Panc1 (cell line): ENCODE results near the gene UBE3B. TPM values are rescaled to one million over a fixed set of nuclear protein-coding genes. Genes with fewer than 3 reads are reported as not detected.

Experiments used
- ATAC-seq: fragments of 200-7000 bp; cut with Tn5 transposase; 2 replicates; pipeline ENCODE4 v1.9.1; 2020; ENCODE audit warnings: mild to moderate bottlenecking, moderate library complexity
- BruUV-seq: library from RNA; stranded (reverse); fragments of 400-500 nt; replicated peaks from 2 replicates; lab custom pipeline; 2021; lab: Mats Ljungman, UMichigan
- CTCF ChIA-PET: fragments of 300-600 bp; sonication (Branson Sonifier 250); formaldehyde crosslinking; loops from one replicate; lab custom pipeline; 2022; ENCODE audit warnings: antibody characterized with exemption; lab: Charles Lee
- POLR2A ChIA-PET: fragments of 300-600 bp; sonication (Branson Sonifier 250); formaldehyde crosslinking; loops from one replicate; lab custom pipeline; 2022; ENCODE audit warnings: antibody characterized with exemption; lab: Charles Lee
- DNase-seq: peaks from one replicate; pipeline ENCODE4 v3.0.0-alpha.2; 2010; ENCODE audit warnings: low read depth, low spot score
- H3K27ac ChIP-seq: 2 replicates; pipeline ENCODE4 v1.5.1; 2011; ENCODE audit warnings: mild to moderate bottlenecking, low read length, inconsistent platforms
- H3K27me3 ChIP-seq: fragments of 200-500 bp; sonication (Bioruptor generic); 2 replicates; pipeline ENCODE4 v1.6.0; 2014; ENCODE audit warnings: low read length, inconsistent platforms; ENCODE audit not compliant: control insufficient read depth, insufficient read depth
- H3K36me3 ChIP-seq: fragments of 200-500 bp; sonication (Bioruptor generic); 2 replicates; pipeline ENCODE4 v1.5.1; 2014; ENCODE audit warnings: inconsistent platforms, mild to moderate bottlenecking, low read length, moderate library complexity; ENCODE audit not compliant: control insufficient read depth, insufficient read depth
- H3K4me1 ChIP-seq: 2 replicates; pipeline ENCODE4 v1.5.1; 2011; ENCODE audit warnings: inconsistent platforms, mild to moderate bottlenecking, low read length, moderate library complexity; ENCODE audit not compliant: control insufficient read depth, insufficient read depth
- H3K4me3 ChIP-seq, 2 experiments: 2 replicates each; pipeline ENCODE4 v1.5.1; 2011 to 2012; ENCODE audit warnings: low read depth in 2 of 2, low read length in 2 of 2, mild to moderate bottlenecking in 2 of 2, inconsistent platforms in 1 of 2, moderate library complexity in 1 of 2
- H3K9me3 ChIP-seq: fragments of 200-500 bp; sonication (Bioruptor generic); 2 replicates; pipeline ENCODE4 v1.5.1; 2014; ENCODE audit warnings: low read depth, mild to moderate bottlenecking, inconsistent platforms, low read length, moderate library complexity; ENCODE audit not compliant: control insufficient read depth, insufficient read depth
- POLR2AphosphoS5 ChIP-seq: IDR thresholded peaks from 2 replicates; pipeline ENCODE4 v1.6.1; 2012; ENCODE audit warnings: mild to moderate bottlenecking, low read depth, low read length, moderate library complexity
- SIN3A ChIP-seq: IDR thresholded peaks from 2 replicates; pipeline ENCODE4 v1.6.1; 2012; ENCODE audit warnings: low read depth, mild to moderate bottlenecking, low read length, moderate library complexity, borderline replicate concordance; ENCODE audit not compliant: insufficient read depth
- TCF7L2 ChIP-seq: IDR thresholded peaks from 2 replicates; pipeline ENCODE4 v1.6.1; 2011; ENCODE audit warnings: mild to moderate bottlenecking, low read depth, low read length, inconsistent platforms
- in situ Hi-C: cut with HindIII; loops from 2 replicates; pipeline ENCODE4 v1.10.0; 2016; ENCODE audit warnings: low sequenced_read_pairs, low pct_unique_long_range_greater_than_20kb
- intact Hi-C: fragments of 100-400 bp; cut with micrococcal nuclease; formaldehyde crosslinking; loops from one replicate; pipeline ENCODE4 v1.10.0; 2022; ENCODE audit not compliant: unreplicated experiment
- total RNA-seq: library from RNA; stranded (reverse); gene quantifications from one replicate; pipeline ENCODE4 v1.2.1, GENCODE V29; 2021; ENCODE audit not compliant: unreplicated experiment
- TF ChIP-seq, protein P1 (sequence below): fragments of 450-650 bp; IDR thresholded peaks from 2 replicates; pipeline ENCODE4 v1.5.1; 2017; ENCODE audit warnings: mild to moderate bottlenecking
- TF ChIP-seq, protein P2 (sequence below), 2 experiments: IDR thresholded peaks; 2 replicates each; pipeline ENCODE4 v1.6.1; 2011 to 2012; ENCODE audit warnings: low read depth in 2 of 2, control low read depth in 1 of 2, low read length in 1 of 2, mild to moderate bottlenecking in 1 of 2, moderate library complexity in 1 of 2; ENCODE audit not compliant: insufficient read depth in 1 of 2

UBE3B gene
- total RNA-seq, 1 experiment from 2014 or later: 38.9 TPM

DNA sequence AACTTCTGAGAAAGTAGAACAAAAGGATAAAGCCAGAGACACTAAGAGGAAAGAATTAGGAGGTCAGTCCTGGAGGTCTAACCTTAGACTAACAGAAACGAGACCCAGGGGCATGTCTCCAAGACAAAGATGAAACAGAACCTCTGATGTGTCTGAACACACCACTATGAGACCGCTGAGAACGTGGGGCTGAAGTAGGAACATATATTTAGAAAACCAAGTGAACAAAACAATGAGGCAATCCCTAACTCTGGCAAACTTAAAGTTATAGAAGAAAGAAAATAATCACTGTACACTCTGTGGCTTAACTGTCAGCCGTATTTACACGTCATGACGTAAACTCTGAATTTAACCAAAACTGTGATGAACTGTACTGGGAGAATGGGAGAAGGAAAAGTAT is 18.2 kb upstream of the UBE3B start:
- ATAC-seq: no peak
- TF ChIP-seq, protein P1, sequence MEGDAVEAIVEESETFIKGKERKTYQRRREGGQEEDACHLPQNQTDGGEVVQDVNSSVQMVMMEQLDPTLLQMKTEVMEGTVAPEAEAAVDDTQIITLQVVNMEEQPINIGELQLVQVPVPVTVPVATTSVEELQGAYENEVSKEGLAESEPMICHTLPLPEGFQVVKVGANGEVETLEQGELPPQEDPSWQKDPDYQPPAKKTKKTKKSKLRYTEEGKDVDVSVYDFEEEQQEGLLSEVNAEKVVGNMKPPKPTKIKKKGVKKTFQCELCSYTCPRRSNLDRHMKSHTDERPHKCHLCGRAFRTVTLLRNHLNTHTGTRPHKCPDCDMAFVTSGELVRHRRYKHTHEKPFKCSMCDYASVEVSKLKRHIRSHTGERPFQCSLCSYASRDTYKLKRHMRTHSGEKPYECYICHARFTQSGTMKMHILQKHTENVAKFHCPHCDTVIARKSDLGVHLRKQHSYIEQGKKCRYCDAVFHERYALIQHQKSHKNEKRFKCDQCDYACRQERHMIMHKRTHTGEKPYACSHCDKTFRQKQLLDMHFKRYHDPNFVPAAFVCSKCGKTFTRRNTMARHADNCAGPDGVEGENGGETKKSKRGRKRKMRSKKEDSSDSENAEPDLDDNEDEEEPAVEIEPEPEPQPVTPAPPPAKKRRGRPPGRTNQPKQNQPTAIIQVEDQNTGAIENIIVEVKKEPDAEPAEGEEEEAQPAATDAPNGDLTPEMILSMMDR: no peak
- TF ChIP-seq POLR2AphosphoS5: no peak
- TF ChIP-seq SIN3A: no peak
- TF ChIP-seq, protein P2, sequence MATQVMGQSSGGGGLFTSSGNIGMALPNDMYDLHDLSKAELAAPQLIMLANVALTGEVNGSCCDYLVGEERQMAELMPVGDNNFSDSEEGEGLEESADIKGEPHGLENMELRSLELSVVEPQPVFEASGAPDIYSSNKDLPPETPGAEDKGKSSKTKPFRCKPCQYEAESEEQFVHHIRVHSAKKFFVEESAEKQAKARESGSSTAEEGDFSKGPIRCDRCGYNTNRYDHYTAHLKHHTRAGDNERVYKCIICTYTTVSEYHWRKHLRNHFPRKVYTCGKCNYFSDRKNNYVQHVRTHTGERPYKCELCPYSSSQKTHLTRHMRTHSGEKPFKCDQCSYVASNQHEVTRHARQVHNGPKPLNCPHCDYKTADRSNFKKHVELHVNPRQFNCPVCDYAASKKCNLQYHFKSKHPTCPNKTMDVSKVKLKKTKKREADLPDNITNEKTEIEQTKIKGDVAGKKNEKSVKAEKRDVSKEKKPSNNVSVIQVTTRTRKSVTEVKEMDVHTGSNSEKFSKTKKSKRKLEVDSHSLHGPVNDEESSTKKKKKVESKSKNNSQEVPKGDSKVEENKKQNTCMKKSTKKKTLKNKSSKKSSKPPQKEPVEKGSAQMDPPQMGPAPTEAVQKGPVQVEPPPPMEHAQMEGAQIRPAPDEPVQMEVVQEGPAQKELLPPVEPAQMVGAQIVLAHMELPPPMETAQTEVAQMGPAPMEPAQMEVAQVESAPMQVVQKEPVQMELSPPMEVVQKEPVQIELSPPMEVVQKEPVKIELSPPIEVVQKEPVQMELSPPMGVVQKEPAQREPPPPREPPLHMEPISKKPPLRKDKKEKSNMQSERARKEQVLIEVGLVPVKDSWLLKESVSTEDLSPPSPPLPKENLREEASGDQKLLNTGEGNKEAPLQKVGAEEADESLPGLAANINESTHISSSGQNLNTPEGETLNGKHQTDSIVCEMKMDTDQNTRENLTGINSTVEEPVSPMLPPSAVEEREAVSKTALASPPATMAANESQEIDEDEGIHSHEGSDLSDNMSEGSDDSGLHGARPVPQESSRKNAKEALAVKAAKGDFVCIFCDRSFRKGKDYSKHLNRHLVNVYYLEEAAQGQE (IDR thresholded peaks at IDR 0.05; ENCODE audit: insufficient read depth in 1 of 2, low read depth in 2 of 2, low read length in 1 of 2): no peak
- TF ChIP-seq TCF7L2: no peak
- in situ Hi-C loops: no loop called here
- DNase-seq: no peak
- Histone ChIP-seq H3K27ac (no peak overlapping the region), H3K9me3 (no peaks in the 10 kb centered on the region), H3K36me3 (peaks cover 8% of the 10 kb centered on the region), H3K4me1 (peaks cover 31% of the 10 kb centered on the region), H3K4me3 (no peak overlapping the region), H3K27me3 (no peaks in the 10 kb centered on the region)
- ChIA-PET CTCF (no interaction called here), POLR2A (no interaction called here)
- no TSS peak for BruUV-seq
- intact Hi-C loops: no loop called here

DNA sequence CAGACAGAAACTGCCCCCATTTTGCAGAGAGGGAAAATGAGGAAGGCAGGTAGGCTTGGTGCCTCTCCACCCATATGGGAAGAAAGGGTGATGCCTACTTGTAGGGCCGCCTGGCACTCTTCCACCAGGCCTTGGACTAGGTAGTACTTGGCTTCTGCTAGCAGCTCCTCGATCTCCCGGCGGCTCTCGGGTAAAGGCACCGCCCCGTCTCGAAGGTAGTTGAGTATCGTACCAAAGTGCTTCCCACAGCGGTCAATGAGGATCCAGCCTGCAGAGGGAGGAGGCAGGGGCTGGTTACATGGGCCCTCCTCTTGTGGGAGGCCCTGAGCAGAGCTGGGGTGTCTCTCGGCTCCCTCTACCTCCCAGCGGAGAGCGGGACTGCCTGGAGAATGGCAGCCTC is 16.9 kb upstream of the UBE3B start:
- ChIA-PET POLR2A (no interaction called here), CTCF (no interaction called here)
- H3K4me3 ChIP-seq: no peak overlapping the region
- in situ Hi-C loops (no loop called here), intact Hi-C loops (no loop called here)
- peaks cover 4% of the 10 kb centered on the region for H3K36me3 ChIP-seq
- TF ChIP-seq TCF7L2 (no peak), SIN3A (no peak), POLR2AphosphoS5 (no peak)
- TF ChIP-seq, protein P1: no peak
- TF ChIP-seq, protein P2 (IDR thresholded peaks at IDR 0.05; ENCODE audit: insufficient read depth in 1 of 2, low read depth in 2 of 2, low read length in 1 of 2): no peak
- H3K27ac ChIP-seq: no peak overlapping the region
- peaks cover 37% of the 10 kb centered on the region for H3K4me1 ChIP-seq
- DNase-seq (no peak), ATAC-seq (no peak)
- H3K27me3 ChIP-seq: no peaks in the 10 kb centered on the region
- no TSS peak for BruUV-seq
- H3K9me3 ChIP-seq: no peaks in the 10 kb centered on the region
